Endothelial cell of umbilical vein (primary cell): ENCODE measurements around the gene NOD2. TPM values are rescaled to one million over a fixed set of nuclear protein-coding genes. Genes with fewer than 3 reads are reported as not detected.

ENCODE experiments used
- BruUV-seq: library from RNA; stranded (reverse); fragments of 400-500 nt; replicated peaks from 2 replicates; lab custom pipeline; 2021; lab: Mats Ljungman, UMichigan
- CTCF ChIA-PET: fragments of 300-600, 350-600 bp; sonication (Branson Sonifier 250); formaldehyde crosslinking; loops from one replicate; lab custom pipeline; 2021; ENCODE audit warnings: antibody characterized with exemption, inconsistent platforms; lab: Charles Lee
- POLR2A ChIA-PET: fragments of 300-600, 350-600 bp; sonication (Branson Sonifier 250); formaldehyde crosslinking; loops from one replicate; lab custom pipeline; 2021; ENCODE audit warnings: antibody characterized with exemption, inconsistent platforms; lab: Charles Lee
- DNase-seq: peaks from one replicate; pipeline ENCODE4 v3.0.0-alpha.2; 2011; ENCODE audit warnings: low read depth, low spot score
- FAIRE-seq: peaks from 2 replicates; lab custom pipeline; 2011; peaks lifted over from hg19 to GRCh38; lab: Jason Lieb, UNC
- H2AFZ ChIP-seq: 2 replicates; pipeline ENCODE4 v1.6.0; 2012; ENCODE audit warnings: low read depth, low read length, control low read depth, inconsistent platforms
- H3K27ac ChIP-seq: 2 replicates; pipeline ENCODE4 v1.5.1; 2011; ENCODE audit warnings: low read depth, mild to moderate bottlenecking, control low read depth, low read length, moderate library complexity; ENCODE audit not compliant: insufficient read depth
- H3K27me3 ChIP-seq, 2 experiments: 2 replicates each; pipeline versions ENCODE4 v1.6.0 to v1.6.1; 2011; ENCODE audit warnings: low read length in 2 of 2, mixed read lengths in 1 of 2; ENCODE audit not compliant: control insufficient read depth in 2 of 2, insufficient read depth in 2 of 2
- H3K36me3 ChIP-seq, 2 experiments: 2 replicates in 1 of 2; 3 replicates in 1 of 2; pipeline ENCODE4 v1.5.1; 2011; ENCODE audit warnings: low read length in 2 of 2, mild to moderate bottlenecking in 1 of 2, moderate library complexity in 1 of 2; ENCODE audit not compliant: control insufficient read depth in 2 of 2, insufficient read depth in 2 of 2; ENCODE audit errors: extremely low read depth in 1 of 2
- H3K4me1 ChIP-seq: 3 replicates; pipeline ENCODE4 v1.5.1; 2011; ENCODE audit warnings: mild to moderate bottlenecking, low read length; ENCODE audit not compliant: control insufficient read depth, insufficient read depth; ENCODE audit errors: extremely low read depth
- H3K4me2 ChIP-seq: 2 replicates; pipeline ENCODE4 v1.6.1; 2011; ENCODE audit warnings: low read length, control low read depth, mixed read lengths; ENCODE audit not compliant: insufficient read depth
- H3K4me3 ChIP-seq, 3 experiments: fragments of 200-600 bp in 1 of 3; sonication (generic), shearing (Covaris generic) in 1 of 3; replicated peaks in 1 of 3; 2 replicates each; pipeline ENCODE4 v1.5.1; 2011 to 2016; ENCODE audit warnings: control low read depth in 3 of 3, low read length in 3 of 3, mild to moderate bottlenecking in 2 of 3, inconsistent platforms in 1 of 3, low read depth in 1 of 3, moderate library complexity in 1 of 3; ENCODE audit not compliant: insufficient read depth in 1 of 3
- H3K79me2 ChIP-seq: 2 replicates; pipeline ENCODE4 v1.6.0; 2012; ENCODE audit warnings: low read length, inconsistent platforms; ENCODE audit not compliant: control insufficient read depth, insufficient read depth
- H3K9ac ChIP-seq: replicated peaks from 2 replicates; pipeline ENCODE3; 2011; ENCODE audit warnings: low read length, control low read depth; ENCODE audit not compliant: insufficient read depth; ENCODE audit errors: extremely low read depth
- H3K9me1 ChIP-seq: replicated peaks from 3 replicates; pipeline ENCODE4 v1.6.0; 2011; ENCODE audit warnings: mild to moderate bottlenecking, low read length; ENCODE audit not compliant: control insufficient read depth, insufficient read depth; ENCODE audit errors: extremely low read depth
- H3K9me3 ChIP-seq: replicated peaks from 2 replicates; pipeline ENCODE4 v1.5.1; 2012; ENCODE audit warnings: low read length, inconsistent platforms; ENCODE audit not compliant: control insufficient read depth, insufficient read depth
- H4K20me1 ChIP-seq: replicated peaks from 2 replicates; pipeline ENCODE3; 2011; ENCODE audit warnings: mild to moderate bottlenecking, low read length; ENCODE audit not compliant: control insufficient read depth, insufficient read depth; ENCODE audit errors: extremely low read depth
- EZH2 ChIP-seq: IDR thresholded peaks from 2 replicates; pipeline ENCODE4 v1.6.1; 2012; ENCODE audit warnings: borderline replicate concordance, low read depth, mild to moderate bottlenecking, moderate library complexity, low read length, inconsistent platforms; ENCODE audit not compliant: severe bottlenecking
- FOS ChIP-seq: IDR thresholded peaks from 2 replicates; pipeline ENCODE4 v1.6.1; 2011; ENCODE audit warnings: mild to moderate bottlenecking, low read length, moderate library complexity, borderline replicate concordance; ENCODE audit not compliant: insufficient read depth
- GATA2 ChIP-seq: IDR thresholded peaks from 2 replicates; pipeline ENCODE4 v1.7.0; 2011; ENCODE audit warnings: low read depth, mild to moderate bottlenecking, moderate library complexity, mixed read lengths, low read length; ENCODE audit not compliant: insufficient read length, insufficient read depth
- JUN ChIP-seq: IDR thresholded peaks from 2 replicates; pipeline ENCODE4 v1.6.1; 2011; ENCODE audit warnings: borderline replicate concordance, low read depth; ENCODE audit not compliant: insufficient read length, insufficient read depth
- MAX ChIP-seq: IDR thresholded peaks from 2 replicates; pipeline ENCODE4 v1.6.1; 2011; ENCODE audit not compliant: insufficient read depth, insufficient read length
- MYC ChIP-seq: IDR thresholded peaks from one replicate; pipeline ENCODE4 v1.6.1; 2011; ENCODE audit warnings: mild to moderate bottlenecking, low read depth, low read length
- POLR2A ChIP-seq: IDR thresholded peaks from 2 replicates; pipeline ENCODE4 v1.6.1; 2012; ENCODE audit warnings: low read depth, mild to moderate bottlenecking, control low read depth, low read length
- POLR2AphosphoS5 ChIP-seq: IDR thresholded peaks from 2 replicates; pipeline ENCODE4 v1.6.1; 2012; ENCODE audit warnings: low read depth, mild to moderate bottlenecking, control low read depth, low read length, moderate library complexity; ENCODE audit not compliant: insufficient read depth
- dilution Hi-C: fragments of 300-500 bp; cut with MboI; formaldehyde crosslinking; loops from one replicate; pipeline ENCODE4 v1.15.0; 2019; ENCODE audit warnings: low sequenced_read_pairs; ENCODE audit not compliant: extremely low pct_ligation_motif_present
- intact Hi-C: fragments of 100-400 bp; cut with micrococcal nuclease; formaldehyde crosslinking; loops from one replicate; pipeline ENCODE4 v1.10.0; 2022
- polyA plus RNA-seq, 4 experiments: library from polyadenylated mRNA; depleted of rRNA in 3 of 4; stranded (reverse) in 3 of 4; unstranded in 1 of 4; fragments of >200 nt; gene quantifications; 2 replicates each; pipeline versions ENCODE4 v1.2.1 to v1.2.3, GENCODE V29; 2011 to 2012; ENCODE audit warnings: missing spikeins in 1 of 4
- total RNA-seq: library from RNA; stranded (reverse); gene quantifications from 2 replicates; pipeline ENCODE4 v1.2.3, GENCODE V29; 2021
- TF ChIP-seq, protein P1 (sequence below), 2 donors: IDR thresholded peaks; 1 replicate in 1 of 2; 2 replicates in 1 of 2; pipeline ENCODE4 v1.5.1; 2011; ENCODE audit warnings: low read length in 2 of 2, mild to moderate bottlenecking in 2 of 2, moderate library complexity in 2 of 2, control low read depth in 1 of 2, inconsistent platforms in 1 of 2, low read depth in 1 of 2; ENCODE audit not compliant: insufficient read depth in 1 of 2; ENCODE audit errors: extremely low read depth in 1 of 2

Gene NOD2
- total and polyA plus RNA-seq, 2 donors (not counting 3 experiments of a cell fraction or from before 2014, with no cell fraction given): 0.07 to 0.58 TPM

DNA sequence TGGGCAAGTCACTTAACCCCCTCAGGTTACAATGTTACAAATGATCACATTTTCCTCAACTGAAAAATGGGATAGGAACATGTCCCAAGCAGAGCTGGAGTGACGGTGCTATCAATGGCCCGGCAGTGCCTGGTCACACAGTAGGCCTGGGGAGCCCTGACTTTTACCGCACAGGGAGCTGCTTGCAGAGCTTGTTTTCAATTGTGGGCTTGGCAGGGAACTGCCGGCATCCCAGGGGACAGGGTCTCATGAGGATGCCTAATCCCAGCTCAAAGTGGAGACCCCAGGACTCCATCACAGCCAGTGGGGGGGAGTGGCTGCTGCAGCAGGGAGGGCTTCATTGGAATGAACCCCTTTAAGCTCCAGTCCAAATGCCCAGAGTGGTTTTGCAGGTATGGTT lies 23.7 kb upstream of the NOD2 start:
- H3K27ac ChIP-seq: no peak overlapping the region
- no peak overlapping the region for H3K4me2 ChIP-seq
- no peaks in the 10 kb centered on the region for H3K79me2 ChIP-seq
- no peaks in the 10 kb centered on the region for H4K20me1 ChIP-seq
- peaks cover 3% of the 10 kb centered on the region for H3K9me3 ChIP-seq
- no peaks in the 10 kb centered on the region for H3K9me1 ChIP-seq
- intact Hi-C loops: loop anchor here (5.0 kb wide), 2 partner anchors 57 to 197 kb away; no protein-coding TSS in a partner anchor
- FAIRE-seq (no peak), DNase-seq (no peak)
- POLR2A ChIA-PET: no interaction called here
- TF ChIP-seq GATA2: no peak
- no peak for TF ChIP-seq MYC
- no peak for TF ChIP-seq POLR2AphosphoS5
- TF ChIP-seq JUN: no peak
- TF ChIP-seq EZH2: no peak
- TF ChIP-seq FOS: no peak
- no peaks in the 10 kb centered on the region for H3K36me3 ChIP-seq
- no peak overlapping the region for H3K9ac ChIP-seq
- peaks cover 3% of the 10 kb centered on the region for H3K4me1 ChIP-seq
- no peaks in the 10 kb centered on the region for H3K27me3 ChIP-seq
- dilution Hi-C loops: no loop called here
- no TSS peak for BruUV-seq
- CTCF ChIA-PET: interaction anchor here (1.0 to 10.9 kb wide), 3 partner anchors 8 to 137 kb away, joined by 3 to 179 read pairs (median 14); no protein-coding TSS in a partner anchor
- H3K4me3 ChIP-seq: no peak overlapping the region
- no peak overlapping the region for H2AFZ ChIP-seq

DNA sequence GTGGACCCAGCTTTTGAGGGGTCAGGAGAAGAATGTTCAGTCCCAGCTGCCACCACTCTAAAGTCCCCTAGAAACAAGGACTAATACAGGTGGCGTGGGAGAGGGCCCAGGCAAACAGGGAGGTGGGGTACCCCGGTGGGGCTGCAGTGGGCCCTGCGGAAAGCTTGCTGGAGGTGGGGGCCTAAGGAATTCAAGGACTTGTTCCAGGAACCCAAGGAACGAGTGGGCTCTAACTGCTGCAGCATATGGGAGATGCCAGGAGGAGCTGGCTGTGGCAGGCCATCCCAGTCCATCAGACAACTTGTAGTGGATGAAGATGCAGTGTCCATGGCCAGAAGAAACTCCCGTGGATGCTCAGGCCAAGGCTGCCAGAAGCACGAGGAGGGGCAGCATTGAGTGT lies 22.9 kb upstream of the NOD2 start:
- BruUV-seq: no TSS peak
- H3K27ac ChIP-seq: no peak overlapping the region

More for the DNA sequence above, 22.9 kb upstream of the NOD2 start:
- no peak overlapping the region for H2AFZ ChIP-seq
- no peak for FAIRE-seq
- H3K36me3 ChIP-seq: no peaks in the 10 kb centered on the region
- ChIA-PET CTCF (interaction anchor here (1.0 to 10.9 kb wide), 3 partner anchors 9 to 136 kb away, joined by 3 to 179 read pairs (median 8); no protein-coding TSS in a partner anchor), POLR2A (no interaction called here)
- TF ChIP-seq MYC: no peak
- TF ChIP-seq EZH2: no peak
- TF ChIP-seq, protein P1, sequence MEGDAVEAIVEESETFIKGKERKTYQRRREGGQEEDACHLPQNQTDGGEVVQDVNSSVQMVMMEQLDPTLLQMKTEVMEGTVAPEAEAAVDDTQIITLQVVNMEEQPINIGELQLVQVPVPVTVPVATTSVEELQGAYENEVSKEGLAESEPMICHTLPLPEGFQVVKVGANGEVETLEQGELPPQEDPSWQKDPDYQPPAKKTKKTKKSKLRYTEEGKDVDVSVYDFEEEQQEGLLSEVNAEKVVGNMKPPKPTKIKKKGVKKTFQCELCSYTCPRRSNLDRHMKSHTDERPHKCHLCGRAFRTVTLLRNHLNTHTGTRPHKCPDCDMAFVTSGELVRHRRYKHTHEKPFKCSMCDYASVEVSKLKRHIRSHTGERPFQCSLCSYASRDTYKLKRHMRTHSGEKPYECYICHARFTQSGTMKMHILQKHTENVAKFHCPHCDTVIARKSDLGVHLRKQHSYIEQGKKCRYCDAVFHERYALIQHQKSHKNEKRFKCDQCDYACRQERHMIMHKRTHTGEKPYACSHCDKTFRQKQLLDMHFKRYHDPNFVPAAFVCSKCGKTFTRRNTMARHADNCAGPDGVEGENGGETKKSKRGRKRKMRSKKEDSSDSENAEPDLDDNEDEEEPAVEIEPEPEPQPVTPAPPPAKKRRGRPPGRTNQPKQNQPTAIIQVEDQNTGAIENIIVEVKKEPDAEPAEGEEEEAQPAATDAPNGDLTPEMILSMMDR (IDR thresholded peaks at IDR 0.05; ENCODE audit: extremely low read depth in 1 of 2, insufficient read depth in 1 of 2, low read depth in 1 of 2, low read length in 2 of 2): no peak
- no peak for TF ChIP-seq POLR2AphosphoS5
- TF ChIP-seq POLR2A: no peak
- no peak for TF ChIP-seq JUN
- no peak for TF ChIP-seq GATA2
- no peak for TF ChIP-seq MAX
- H3K4me1 ChIP-seq: no peaks in the 10 kb centered on the region
- no peak for DNase-seq
- H3K9me3 ChIP-seq: peaks cover 3% of the 10 kb centered on the region
- H3K27me3 ChIP-seq: no peaks in the 10 kb centered on the region
- no peaks in the 10 kb centered on the region for H4K20me1 ChIP-seq
- intact Hi-C loops (no loop called here), dilution Hi-C loops (no loop called here)
- no peaks in the 10 kb centered on the region for H3K79me2 ChIP-seq
- H3K9me1 ChIP-seq: no peaks in the 10 kb centered on the region
- H3K4me2 ChIP-seq: no peak overlapping the region
- H3K9ac ChIP-seq: no peak overlapping the region
- no peak overlapping the region for H3K4me3 ChIP-seq
